NT2/D1 (cell line): ENCODE results near the gene ECHS1.

Experiments
- SUZ12 ChIP-seq: IDR thresholded peaks from 2 replicates; pipeline ENCODE4 v1.6.1; 2011; ENCODE audit not compliant: insufficient read length, insufficient read depth; ENCODE audit errors: extremely low read depth
- YY1 ChIP-seq: IDR thresholded peaks from 2 replicates; pipeline ENCODE4 v1.6.1; 2011; ENCODE audit not compliant: insufficient read length, insufficient read depth
- ZNF274 ChIP-seq: IDR thresholded peaks from 2 replicates; pipeline ENCODE4 v1.6.1; 2011; ENCODE audit warnings: mild to moderate bottlenecking, low read depth, low read length

DNA sequence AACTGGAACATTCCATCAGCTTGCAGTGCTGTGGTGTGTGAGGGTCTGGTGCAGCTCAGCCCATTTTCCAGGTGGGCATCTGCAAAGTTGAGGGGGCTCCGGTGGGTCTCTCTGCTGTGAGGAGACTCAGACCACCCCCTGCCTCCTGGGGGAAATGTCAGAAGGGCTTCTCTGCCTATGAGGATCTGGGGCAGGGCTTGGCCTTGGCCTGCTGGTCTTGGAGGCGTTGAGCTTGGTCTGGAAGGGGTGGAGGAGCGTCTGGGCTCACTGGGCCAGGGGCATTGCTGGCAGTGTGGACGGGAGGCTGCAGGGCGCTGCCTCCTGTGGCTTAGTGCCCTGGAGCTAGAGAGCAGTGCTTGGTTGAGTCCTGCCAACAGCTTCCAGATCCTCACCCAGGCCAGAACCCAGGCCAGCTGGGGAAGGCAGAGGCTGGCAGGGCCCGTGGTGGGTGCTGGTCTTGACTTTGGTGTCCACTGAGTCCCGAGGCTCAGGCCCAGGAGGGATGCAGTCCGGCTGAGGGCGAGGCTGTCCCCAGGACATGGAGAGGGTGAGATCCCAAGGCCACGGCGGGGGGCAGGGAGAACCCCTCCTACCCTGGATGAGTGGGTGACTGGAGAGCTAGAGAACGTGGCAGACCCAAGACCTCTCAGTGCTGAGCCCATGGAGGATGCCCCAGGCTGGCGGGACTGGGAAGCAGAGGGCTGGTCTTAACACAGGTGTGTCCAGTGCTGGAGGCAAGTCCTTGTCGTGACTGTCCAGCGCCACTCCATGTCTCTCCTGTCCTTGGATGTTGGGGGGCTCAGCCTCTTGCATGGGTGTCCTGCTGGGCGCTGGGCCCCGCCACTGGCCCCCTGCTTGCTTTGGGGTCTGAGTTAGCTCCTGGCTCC is 48.4 kb upstream of the ECHS1 start:
- TF ChIP-seq YY1 = no peak
- no peak for TF ChIP-seq ZNF274
- TF ChIP-seq SUZ12 = no peak
